Hepatocyte (in vitro differentiated cells): ENCODE results near the gene ZNF273. TPM values are rescaled to one million over a fixed set of nuclear protein-coding genes. Genes with fewer than 3 reads are reported as not detected.

Experiments used
- DNase-seq: peaks from one replicate; pipeline ENCODE4 v3.0.0-alpha.2; 2016; ENCODE audit warnings: low spot score
- H2AFZ ChIP-seq: fragments of 200-600 bp; sonication (generic); 2 replicates; pipeline ENCODE4 v1.6.0; 2016; ENCODE audit warnings: antibody characterized with exemption, mild to moderate bottlenecking
- H3K27ac ChIP-seq: fragments of 200-600 bp; sonication (generic); 2 replicates; pipeline ENCODE4 v1.5.1; 2016; ENCODE audit warnings: mild to moderate bottlenecking
- H3K27me3 ChIP-seq: fragments of 200-600 bp; sonication (generic); 2 replicates; pipeline ENCODE4 v1.6.1; 2016
- H3K36me3 ChIP-seq: fragments of 200-600 bp; sonication (generic); replicated peaks from 2 replicates; pipeline ENCODE4 v1.5.1; 2016; ENCODE audit warnings: low read depth; ENCODE audit not compliant: insufficient read depth
- H3K4me1 ChIP-seq: fragments of 200-600 bp; sonication (generic); 2 replicates; pipeline ENCODE4 v1.5.1; 2016; ENCODE audit warnings: mild to moderate bottlenecking, moderate library complexity; ENCODE audit not compliant: insufficient read depth
- H3K4me2 ChIP-seq: fragments of 200-600 bp; sonication (generic); 2 replicates; pipeline ENCODE4 v1.6.0; 2016
- H3K4me3 ChIP-seq: fragments of 200-600 bp; sonication (generic); 2 replicates; pipeline ENCODE4 v1.5.1; 2016; ENCODE audit warnings: mild to moderate bottlenecking
- H3K79me2 ChIP-seq: fragments of 200-600 bp; sonication (generic); 2 replicates; pipeline ENCODE4 v1.6.0; 2017; ENCODE audit warnings: mild to moderate bottlenecking
- H3K9me2 ChIP-seq: fragments of 200-600 bp; sonication (generic); replicated peaks from 2 replicates; pipeline ENCODE4 v1.6.0; 2017; ENCODE audit warnings: mild to moderate bottlenecking; ENCODE audit not compliant: insufficient read depth
- H3K9me3 ChIP-seq: fragments of 200-600 bp; sonication (generic); 2 replicates; pipeline ENCODE4 v1.5.1; 2016; ENCODE audit warnings: low read depth, mild to moderate bottlenecking
- H4K20me1 ChIP-seq: fragments of 200-600 bp; sonication (generic); 2 replicates; pipeline ENCODE4 v1.6.0; 2016; ENCODE audit warnings: mild to moderate bottlenecking; ENCODE audit not compliant: insufficient read depth, poor library complexity, severe bottlenecking
- EZH2 ChIP-seq: fragments of 200-600 bp; sonication (generic); IDR thresholded peaks from 2 replicates; pipeline ENCODE4 v1.6.1; 2016; ENCODE audit warnings: antibody characterized with exemption, mild to moderate bottlenecking, borderline replicate concordance
- EZH2phosphoT487 ChIP-seq: fragments of 200-600 bp; sonication (generic); IDR thresholded peaks from one replicate; pipeline ENCODE4 v1.6.1; 2018; ENCODE audit warnings: antibody characterized with exemption, mild to moderate bottlenecking, low read depth, moderate library complexity; ENCODE audit not compliant: unreplicated experiment, severe bottlenecking
- WGBS: methylation state at CpG from one replicate; pipeline ENCODE4 v1.1.6; 2016; ENCODE audit warnings: low lambda C conversion rate; ENCODE audit errors: missing lambda C conversion rate; 5-methylcytosine and 5-hydroxymethylcytosine counted together
- polyA plus RNA-seq: library from polyadenylated mRNA; unstranded; fragments of >200 nt; fragmentation: Nextera tagmentation; extraction: Ambion mirVana; gene quantifications from 2 replicates; pipeline ENCODE4 v1.2.1, GENCODE V29; 2016
- total RNA-seq: library from RNA; depleted of rRNA; stranded (reverse); fragments of >200 nt; gene quantifications from 2 replicates; pipeline ENCODE4 v1.2.3, GENCODE V29; 2014
- TF ChIP-seq, protein P1 (sequence below): fragments of 200-600 bp; sonication (generic); IDR thresholded peaks from 2 replicates; pipeline ENCODE4 v1.5.1; 2016; ENCODE audit warnings: antibody characterized with exemption, mild to moderate bottlenecking; ENCODE audit not compliant: poor library complexity

ZNF273 gene
- total and polyA plus RNA-seq, 2 experiments from 2014 or later, result 4.1 to 4.9 TPM

DNA sequence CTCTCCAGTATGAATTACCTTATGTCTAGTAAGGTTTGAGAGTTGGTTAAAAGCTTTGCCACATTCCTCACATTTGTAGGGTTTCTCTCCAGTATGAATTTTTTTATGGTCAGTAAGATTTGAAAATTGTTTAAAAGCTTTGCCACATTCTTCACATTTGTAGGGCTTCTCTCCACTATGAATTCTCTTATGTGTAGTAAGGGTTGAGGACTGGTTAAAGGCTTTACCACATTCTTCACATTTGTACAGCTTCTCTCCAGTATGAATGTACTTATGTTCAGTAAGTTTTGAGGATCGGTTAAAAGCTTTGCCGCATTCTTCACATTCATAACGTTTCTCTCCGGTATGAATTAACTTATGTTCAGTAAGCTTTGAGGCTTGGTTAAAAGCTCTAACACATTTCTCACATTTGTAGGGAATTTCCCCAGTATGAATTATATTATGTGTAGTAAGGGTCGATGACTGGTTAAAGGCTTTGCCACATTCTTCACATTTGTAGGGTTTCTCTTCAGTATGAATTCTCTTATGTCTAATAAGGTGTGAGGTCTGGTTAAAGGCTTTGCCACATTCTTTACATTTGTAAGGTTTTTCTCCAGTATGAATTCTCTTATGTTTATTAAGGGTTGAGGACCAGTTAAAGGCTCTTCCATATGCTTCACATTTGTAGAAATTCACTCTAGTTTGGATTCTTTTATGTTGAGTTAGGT lies 75.6 kb downstream of the ZNF273 start:
- Histone ChIP-seq H4K20me1 (no peaks in the 10 kb centered on the region), H3K27ac (no peak overlapping the region), H3K4me3 (no peak overlapping the region), H3K79me2 (no peaks in the 10 kb centered on the region), H3K36me3 (peaks cover 29% of the 10 kb centered on the region), H2AFZ (no peak overlapping the region), H3K4me2 (no peak overlapping the region), H3K27me3 (no peaks in the 10 kb centered on the region), H3K4me1 (no peaks in the 10 kb centered on the region), H3K9me3 (peaks cover 89% of the 10 kb centered on the region), H3K9me2 (no peaks in the 10 kb centered on the region)
- TF ChIP-seq, protein P1, sequence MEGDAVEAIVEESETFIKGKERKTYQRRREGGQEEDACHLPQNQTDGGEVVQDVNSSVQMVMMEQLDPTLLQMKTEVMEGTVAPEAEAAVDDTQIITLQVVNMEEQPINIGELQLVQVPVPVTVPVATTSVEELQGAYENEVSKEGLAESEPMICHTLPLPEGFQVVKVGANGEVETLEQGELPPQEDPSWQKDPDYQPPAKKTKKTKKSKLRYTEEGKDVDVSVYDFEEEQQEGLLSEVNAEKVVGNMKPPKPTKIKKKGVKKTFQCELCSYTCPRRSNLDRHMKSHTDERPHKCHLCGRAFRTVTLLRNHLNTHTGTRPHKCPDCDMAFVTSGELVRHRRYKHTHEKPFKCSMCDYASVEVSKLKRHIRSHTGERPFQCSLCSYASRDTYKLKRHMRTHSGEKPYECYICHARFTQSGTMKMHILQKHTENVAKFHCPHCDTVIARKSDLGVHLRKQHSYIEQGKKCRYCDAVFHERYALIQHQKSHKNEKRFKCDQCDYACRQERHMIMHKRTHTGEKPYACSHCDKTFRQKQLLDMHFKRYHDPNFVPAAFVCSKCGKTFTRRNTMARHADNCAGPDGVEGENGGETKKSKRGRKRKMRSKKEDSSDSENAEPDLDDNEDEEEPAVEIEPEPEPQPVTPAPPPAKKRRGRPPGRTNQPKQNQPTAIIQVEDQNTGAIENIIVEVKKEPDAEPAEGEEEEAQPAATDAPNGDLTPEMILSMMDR, result no peak
- TF ChIP-seq EZH2 (no peak), EZH2phosphoT487 (no peak)
- 98% methylated on average over 5 of the region's 5 CpGs for WGBS
- DNase-seq, result no peak

Other genes with a start within 250 kb of the ZNF273 start
- gene ZNF107, start 237.1 kb upstream of the ZNF273 start, total RNA-seq, result 1.8 and 2.2 TPM in 2 replicates
- gene ZNF107, start 237.1 kb upstream of the ZNF273 start, polyA plus RNA-seq, result 0.63 and 1.2 TPM in 2 replicates
- gene ZNF138, start 108.8 kb upstream of the ZNF273 start, total RNA-seq, result 9.6 and 10.4 TPM in 2 replicates
- 3.8 and 5.3 TPM in 2 replicates for gene ZNF138, start 108.8 kb upstream of the ZNF273 start, polyA plus RNA-seq
- gene ZNF117, start 87.8 kb downstream of the ZNF273 start, total RNA-seq, result 16.6 and 16.8 TPM in 2 replicates
- 4.1 and 4.5 TPM in 2 replicates for gene ZNF117, start 87.8 kb downstream of the ZNF273 start, polyA plus RNA-seq
- gene ERV3-1, start 103.4 kb downstream of the ZNF273 start, total RNA-seq, result 21.8 and 24.7 TPM in 2 replicates
- 18.6 and 26.3 TPM in 2 replicates for gene ERV3-1, start 103.4 kb downstream of the ZNF273 start, polyA plus RNA-seq